Ovary (tissue), 3 donors: ENCODE measurements around the gene CFAP97D2.
"Not testable (repeated sequence)": the region's sequence is repeated elsewhere in the genome, so short reads cannot be mapped to it uniquely, and the experiment has no call there.

Experiments used
- CTCF ChIP-seq, 3 donors: fragments of 450-650 bp in 2 of 3; fragments of 200-600 bp in 1 of 3; IDR thresholded peaks; one replicate each; pipeline versions ENCODE4 v1.5.1 to v1.8.0; 2016 to 2022; ENCODE audit warnings: antibody characterized with exemption in 3 of 3, mild to moderate bottlenecking in 1 of 3
- EP300 ChIP-seq: sonication (generic); formaldehyde crosslinking; IDR thresholded peaks from one replicate; pipeline ENCODE4 v1.6.1; 2017; ENCODE audit warnings: antibody characterized with exemption
- POLR2A ChIP-seq: fragments of 450-650 bp; IDR thresholded peaks from one replicate; pipeline ENCODE4 v1.6.1; 2017; ENCODE audit warnings: antibody characterized with exemption, mild to moderate bottlenecking, moderate library complexity
- donor health status: DM: no; HTN: no; CAD: no.

DNA sequence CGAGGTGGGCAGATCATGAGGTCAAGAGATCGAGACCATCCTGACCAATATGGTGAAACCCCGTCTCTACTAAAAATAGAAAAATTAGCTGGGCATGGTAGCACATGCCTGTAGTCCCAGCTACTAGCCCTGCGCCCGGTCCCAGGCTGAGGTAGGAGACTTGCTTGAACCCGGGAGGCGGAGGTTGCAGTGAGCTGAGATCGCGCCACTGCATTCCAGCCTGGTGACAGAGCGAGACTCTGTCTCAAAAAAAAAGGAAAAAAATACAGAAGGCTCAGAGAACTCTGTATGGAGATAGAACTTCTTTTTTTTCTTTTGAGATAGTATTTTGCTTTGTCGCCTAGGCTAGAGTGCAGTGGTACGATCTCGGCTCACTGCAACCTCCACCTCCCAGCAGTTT lies 85.3 kb downstream of the CFAP97D2 start:
- TF ChIP-seq EP300; CTCF (IDR thresholded peaks at IDR 0.05); POLR2A: not testable (repeated sequence)
